Measurements from ENCODE around the gene TMEM176B.

The TMEM176B gene

GRCh38 chr7:150799741-150800580 is at the start of gene TMEM176B:
Gene TMEM176B (minus strand): TSS chr7:150800364. CDS start chr7:150796569, 3,795 bp downstream.
- DNase-seq = no peak

- DNase-seq = no peak
Measured at GRCh38 chr7:150849204-150849775, 49.1 kb upstream of the TMEM176B start.

- DNase-seq = no peak
Measured at GRCh38 chr7:150848561-150849115, 48.5 kb upstream of the TMEM176B start.

GRCh38 chr7:150848111-150848510 is 47.9 kb upstream of the TMEM176B start:
- no peak for DNase-seq

GRCh38 chr7:150847536-150847935 is 47.4 kb upstream of the TMEM176B start:
- DNase-seq = no peak

- no peak for DNase-seq
Measured at GRCh38 chr7:150846291-150847115, 46.3 kb upstream of the TMEM176B start.

- no peak for DNase-seq
Measured at GRCh38 chr7:150845421-150845861, 45.3 kb upstream of the TMEM176B start.

- DNase-seq = no peak
Measured at GRCh38 chr7:150842716-150843115, 42.6 kb upstream of the TMEM176B start.

- no peak for DNase-seq
Measured at GRCh38 chr7:150842018-150842417, 41.9 kb upstream of the TMEM176B start.

GRCh38 chr7:150838965-150839650 is 38.9 kb upstream of the TMEM176B start:
- no peak for DNase-seq

- DNase-seq = no peak
Measured at GRCh38 chr7:150835702-150836280, 35.6 kb upstream of the TMEM176B start.

GRCh38 chr7:150835019-150835418 is 34.9 kb upstream of the TMEM176B start:
- no peak for DNase-seq

GRCh38 chr7:150831851-150832250 is 31.7 kb upstream of the TMEM176B start:
- DNase-seq = no peak

GRCh38 chr7:150830937-150831336 is 30.8 kb upstream of the TMEM176B start:
- DNase-seq = no peak

- no peak for DNase-seq
Measured at GRCh38 chr7:150829426-150829825, 29.3 kb upstream of the TMEM176B start.

- DNase-seq = no peak
Measured at GRCh38 chr7:150828384-150828783, 28.2 kb upstream of the TMEM176B start.

- DNase-seq = no peak
Measured at GRCh38 chr7:150826061-150826849, 26.1 kb upstream of the TMEM176B start.

- no peak for DNase-seq
Measured at GRCh38 chr7:150824379-150825177, 24.4 kb upstream of the TMEM176B start.

GRCh38 chr7:150823484-150824126 is 23.4 kb upstream of the TMEM176B start:
- no peak for DNase-seq

GRCh38 chr7:150823043-150823442 is 22.9 kb upstream of the TMEM176B start:
- no peak for DNase-seq

Measured in NCI-H1436 treated with DMSO at 0.1 percent for 48 hours (cell line).